Stimulated activated CD8-positive, alpha-beta memory T cell treated with anti-CD3 and anti-CD28 coated beads, Interleukin-4, amount 100 ng/mL, for 48 hours (primary cell): ENCODE measurements around the gene NLRP3.
"Not testable (repeated sequence)": the region's sequence is repeated elsewhere in the genome, so short reads cannot be mapped to it uniquely, and the experiment has no call there.

ENCODE experiments used
- DNase-seq: peaks from one replicate; pipeline ENCODE4 v3.0.0-alpha.2; 2020

NLRP3 gene

GRCh38 chr1:247441606-247442005 is 25.6 kb downstream of the NLRP3 start:
- no peak for DNase-seq

GRCh38 chr1:247442164-247442563 is 26.2 kb downstream of the NLRP3 start:
- DNase-seq, result no peak

DNA sequence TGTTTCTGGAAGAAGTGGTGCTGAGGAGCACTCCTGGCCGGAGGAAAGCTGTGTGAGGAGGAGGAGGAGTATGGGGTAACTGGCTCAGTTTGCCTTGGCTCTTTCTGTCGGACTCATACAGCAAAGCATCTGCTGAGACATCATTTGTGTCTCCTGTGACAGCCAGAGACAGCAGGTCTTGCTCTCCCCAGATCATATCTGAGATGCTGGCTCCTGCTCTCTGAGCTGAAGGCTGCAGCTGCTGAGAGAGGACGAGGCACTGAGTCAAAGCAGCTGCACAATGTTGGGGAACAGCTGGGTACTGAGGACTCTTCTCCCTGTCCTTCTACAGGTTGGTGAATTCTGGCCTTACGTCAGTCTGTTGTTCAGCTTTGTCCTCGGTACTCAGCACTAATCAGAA is 27.7 kb downstream of the NLRP3 start:
- DNase-seq, result no peak

GRCh38 chr1:247444571-247444970 is 28.6 kb downstream of the NLRP3 start:
- no peak for DNase-seq

DNA sequence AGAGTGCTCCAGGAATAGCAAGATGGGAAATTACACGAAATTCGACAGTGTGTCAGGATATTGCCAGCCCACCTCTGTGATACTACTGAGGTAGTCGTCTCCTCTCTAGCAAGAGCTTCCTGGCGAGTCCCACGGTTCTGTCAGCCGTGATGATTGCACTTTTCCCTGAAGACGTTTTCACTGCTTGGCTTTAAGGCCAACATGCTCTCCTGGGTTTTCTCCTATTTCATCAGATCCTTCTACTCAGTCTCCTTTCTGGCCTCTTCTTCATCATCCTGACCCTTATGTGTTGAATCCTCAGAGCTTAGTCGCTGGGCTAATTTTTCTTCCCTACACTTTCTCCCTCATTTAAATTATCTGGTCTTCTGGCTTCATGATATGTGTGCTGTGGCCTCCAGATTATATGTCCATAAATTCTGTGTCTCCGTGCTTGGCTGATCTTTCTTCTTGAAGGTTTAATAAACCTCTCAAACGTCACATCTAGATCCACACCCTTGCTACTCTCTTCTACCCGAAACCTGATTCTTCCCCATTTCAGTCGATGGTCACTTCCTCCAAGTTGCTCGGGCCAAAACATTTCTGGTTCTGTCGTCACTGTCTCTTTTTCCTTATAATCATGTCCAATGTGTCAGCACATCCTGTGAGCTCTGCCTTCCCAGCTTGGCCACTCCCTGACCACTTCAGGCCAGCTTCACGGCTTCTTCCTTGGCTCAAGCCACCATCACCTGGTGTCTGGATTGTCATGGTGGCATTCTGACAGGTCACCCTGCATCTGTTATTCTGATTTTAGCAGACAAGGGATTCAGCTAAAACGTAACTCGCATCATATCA is 29.8 kb downstream of the NLRP3 start:
- no peak for DNase-seq

GRCh38 chr1:247447162-247447909 is 31.4 kb downstream of the NLRP3 start:
- DNase-seq, result no peak

DNA sequence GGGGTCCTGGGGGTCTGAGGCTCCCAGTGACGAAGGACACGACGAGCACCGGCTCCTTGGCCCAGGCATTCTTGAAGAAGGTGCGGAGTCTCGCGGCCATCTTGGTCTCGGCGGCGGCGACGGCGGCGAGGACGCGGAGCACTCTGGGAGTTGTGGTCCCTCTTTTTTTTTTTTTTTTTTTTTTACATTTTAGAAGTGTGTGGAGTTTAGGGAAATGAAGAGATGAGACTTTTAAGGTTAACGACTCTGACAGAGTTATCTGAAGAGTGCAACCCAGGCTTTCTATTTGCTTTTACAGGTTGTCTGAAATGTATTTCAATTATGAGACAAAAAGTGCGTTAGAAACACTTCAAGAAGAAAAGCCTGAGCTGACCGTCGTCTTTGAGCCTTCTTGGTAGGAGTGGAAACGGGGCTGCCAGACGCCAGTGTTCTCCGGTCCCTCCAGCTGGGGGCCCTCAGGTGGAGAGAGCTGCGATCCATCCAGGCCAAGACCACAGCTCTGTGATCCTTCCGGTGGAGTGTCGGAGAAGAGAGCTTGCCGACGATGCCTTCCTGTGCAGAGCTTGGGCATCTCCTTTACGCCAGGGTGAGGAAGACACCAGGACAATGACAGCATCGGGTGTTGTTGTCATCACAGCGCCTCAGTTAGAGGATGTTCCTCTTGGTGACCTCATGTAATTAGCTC is 32.3 kb downstream of the NLRP3 start:
- peak; percentile 51 for DNase-seq

GRCh38 chr1:247451388-247452010 is 35.5 kb downstream of the NLRP3 start:
- DNase-seq, result no peak

DNA sequence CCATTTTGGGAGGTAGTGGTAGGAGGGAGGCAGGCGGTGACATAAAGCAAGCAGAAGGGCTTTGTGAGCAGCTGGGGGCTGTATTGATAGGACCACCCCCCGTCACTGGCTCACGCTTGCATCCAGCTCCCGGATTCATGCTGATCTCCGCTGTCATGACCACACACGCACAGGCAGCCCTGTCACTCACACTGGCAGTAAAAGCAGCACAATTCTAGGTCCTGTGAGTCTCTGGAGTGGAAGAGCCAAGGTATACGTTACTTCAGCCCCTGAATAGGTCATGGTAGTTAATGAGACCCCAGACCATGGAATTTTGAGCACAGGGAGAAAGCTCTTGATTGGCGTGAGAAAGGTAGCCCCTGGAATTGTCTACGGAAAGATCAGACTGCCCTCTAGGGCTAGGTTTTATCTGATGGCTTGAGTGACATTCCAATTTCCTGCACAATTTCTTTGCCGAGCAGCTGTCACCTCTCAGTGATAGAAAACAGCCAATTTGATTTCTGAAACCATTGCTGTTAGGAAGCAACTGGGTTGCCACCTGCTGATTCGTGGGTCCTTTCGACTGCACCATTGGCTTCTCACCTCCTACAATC is 36.6 kb downstream of the NLRP3 start:
- DNase-seq, result no peak

DNA sequence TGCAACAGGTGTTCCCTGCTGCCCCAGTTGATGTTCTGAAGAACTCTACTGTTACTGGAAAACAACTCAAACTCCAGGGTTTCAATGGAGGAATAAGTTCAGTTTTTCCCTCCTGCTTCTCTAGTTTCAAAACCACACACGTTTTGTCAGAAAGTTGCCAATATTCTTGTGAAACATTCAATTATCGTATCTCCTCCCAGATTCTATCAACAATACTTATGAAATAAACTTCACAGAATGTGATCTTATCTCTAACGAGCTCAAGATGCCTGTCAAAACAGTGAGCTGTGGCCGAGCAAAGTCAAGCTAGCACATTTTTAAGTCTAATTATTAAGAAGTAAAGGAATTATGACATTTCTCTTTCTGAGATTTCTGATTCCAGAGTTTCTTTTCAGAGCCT is 37.3 kb downstream of the NLRP3 start:
- DNase-seq, result no peak

DNA sequence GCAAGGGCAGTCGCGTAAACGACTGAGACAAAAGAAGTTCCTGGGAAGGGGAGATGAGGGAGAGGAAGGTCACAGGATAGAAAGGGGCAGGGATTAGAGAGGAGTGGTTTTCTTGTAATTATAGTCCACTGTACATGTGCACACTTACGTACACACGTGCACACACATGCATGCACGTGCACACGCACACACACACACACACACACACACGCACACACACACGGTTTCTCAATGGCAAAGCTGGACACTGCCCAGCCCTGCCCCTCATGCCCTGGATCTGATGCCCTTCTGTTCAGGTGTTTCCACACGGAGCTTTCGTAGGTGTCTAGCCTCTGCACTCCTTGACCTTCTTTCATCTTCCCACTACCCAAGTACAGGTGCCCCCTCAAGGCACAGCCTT is 38.0 kb downstream of the NLRP3 start:
- no peak for DNase-seq

GRCh38 chr1:247456021-247456420 is 40.0 kb downstream of the NLRP3 start:
- DNase-seq, result no peak

DNA sequence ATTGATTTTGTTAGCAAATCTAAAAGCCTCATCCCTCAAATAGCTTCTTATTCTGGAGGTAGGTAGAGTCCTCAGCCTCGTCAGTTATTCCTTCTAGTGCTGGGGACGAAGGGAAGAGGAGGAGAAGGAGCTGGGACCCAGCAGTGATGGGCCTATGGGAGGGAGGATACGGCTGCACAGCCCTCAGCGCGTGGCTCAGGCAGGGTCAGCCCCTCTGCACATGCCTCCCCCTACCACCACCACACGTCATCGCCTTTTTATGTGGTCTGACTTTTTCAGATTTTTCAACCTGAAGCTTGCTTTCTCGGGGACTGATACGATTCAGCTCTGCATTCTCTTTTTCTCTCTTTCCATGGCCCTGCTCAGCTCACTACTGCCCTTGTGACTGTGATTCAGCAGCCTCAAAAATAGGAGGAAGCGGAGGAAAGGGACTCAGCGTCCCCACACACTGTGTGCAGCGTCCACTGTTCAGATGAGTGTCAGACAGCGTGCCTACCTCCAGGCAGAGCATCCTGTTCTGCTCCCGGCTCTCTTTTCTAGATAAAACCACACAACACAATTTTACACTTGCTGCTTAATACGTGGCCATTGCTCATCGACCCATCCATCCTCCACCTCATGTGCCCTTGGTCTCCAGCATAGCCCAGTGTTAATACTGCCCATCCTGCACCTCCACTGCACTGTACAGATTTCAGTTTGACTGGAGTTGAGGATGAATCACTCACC is 41.1 kb downstream of the NLRP3 start:
- peak; percentile 48 for DNase-seq

DNA sequence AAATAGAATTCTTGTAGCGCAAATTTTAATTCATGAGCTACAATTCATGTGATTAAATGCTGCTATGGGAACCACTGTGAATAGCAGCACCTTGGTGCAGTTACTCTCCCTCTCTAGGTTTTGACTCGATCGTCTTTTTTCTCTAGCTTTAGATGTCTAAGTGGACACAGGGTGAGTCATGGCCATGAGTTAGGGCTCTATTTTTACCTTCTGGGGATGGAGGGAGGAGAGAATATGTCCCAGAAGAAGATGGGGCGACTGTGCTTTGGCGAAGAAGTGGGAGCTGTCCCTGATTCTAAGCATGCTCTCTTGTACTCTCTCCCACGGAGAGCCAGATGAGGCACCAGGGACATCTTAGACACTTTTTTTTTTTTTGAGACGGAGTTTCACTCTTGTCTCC is 43.5 kb downstream of the NLRP3 start:
- DNase-seq, result no peak

- no peak for DNase-seq
Observed at GRCh38 chr1:247465796-247466195, 49.8 kb downstream of the NLRP3 start.

DNA sequence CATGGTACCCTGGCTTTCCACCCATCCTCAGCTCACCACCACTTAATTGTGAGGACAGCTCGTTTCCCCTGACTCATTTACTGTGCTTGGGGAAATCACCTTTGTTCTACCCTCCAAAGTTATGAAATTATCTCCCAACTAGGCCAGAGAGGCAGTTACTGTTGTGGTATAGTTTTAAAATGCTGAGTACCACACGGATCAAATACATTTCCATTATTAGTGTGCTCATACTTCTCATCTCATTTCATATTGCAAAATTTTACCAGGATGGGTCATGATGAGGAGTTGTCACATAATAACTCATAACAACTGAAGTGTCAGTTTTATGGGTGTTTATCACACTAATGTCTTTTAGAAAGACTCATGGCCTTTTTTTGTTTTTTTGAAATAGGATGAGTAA is 51.2 kb downstream of the NLRP3 start:
- DNase-seq, result no peak

- no peak for DNase-seq
Observed at GRCh38 chr1:247468481-247469140, 52.6 kb downstream of the NLRP3 start.

DNA sequence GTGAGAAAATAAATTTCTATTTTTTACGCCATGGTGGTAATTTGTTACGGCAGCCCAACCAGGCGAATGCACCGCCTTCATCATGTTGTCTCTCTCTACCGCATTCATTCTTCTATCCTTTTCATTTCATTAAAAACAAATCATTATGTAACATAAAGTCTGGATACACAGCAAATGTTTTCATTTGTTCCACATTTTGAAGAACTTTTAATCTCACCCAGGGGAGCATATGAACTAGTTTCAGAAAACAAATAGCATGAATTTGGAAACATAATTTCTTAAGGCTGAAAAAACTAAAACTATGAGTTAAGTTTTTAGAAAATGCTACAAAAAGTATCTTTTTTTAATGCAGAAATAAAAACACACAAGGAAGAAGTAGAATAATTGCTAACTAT is 53.2 kb downstream of the NLRP3 start:
- DNase-seq, result no peak

DNA sequence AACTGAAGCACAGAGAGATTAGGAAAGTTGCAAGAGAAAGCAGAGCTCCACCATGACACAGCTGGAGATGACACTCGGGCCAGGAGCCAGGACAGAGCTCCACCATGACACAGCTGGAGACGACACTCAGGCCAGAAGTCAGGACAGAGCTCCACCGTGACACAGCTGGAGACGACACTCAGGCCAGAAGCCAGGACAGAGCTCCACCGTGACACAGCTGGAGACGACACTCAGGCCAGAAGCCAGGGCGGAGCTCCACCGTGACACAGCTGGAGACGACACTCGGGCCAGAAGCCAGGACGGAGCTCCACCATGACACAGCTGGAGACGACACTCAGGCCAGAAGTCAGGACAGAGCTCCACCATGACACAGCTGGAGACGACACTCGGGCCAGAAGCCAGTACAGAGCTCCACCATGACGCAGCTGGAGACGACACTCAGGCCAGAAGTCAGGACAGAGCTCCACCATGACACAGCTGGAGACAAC is 55.0 kb downstream of the NLRP3 start:
- not testable (repeated sequence) for DNase-seq

DNA sequence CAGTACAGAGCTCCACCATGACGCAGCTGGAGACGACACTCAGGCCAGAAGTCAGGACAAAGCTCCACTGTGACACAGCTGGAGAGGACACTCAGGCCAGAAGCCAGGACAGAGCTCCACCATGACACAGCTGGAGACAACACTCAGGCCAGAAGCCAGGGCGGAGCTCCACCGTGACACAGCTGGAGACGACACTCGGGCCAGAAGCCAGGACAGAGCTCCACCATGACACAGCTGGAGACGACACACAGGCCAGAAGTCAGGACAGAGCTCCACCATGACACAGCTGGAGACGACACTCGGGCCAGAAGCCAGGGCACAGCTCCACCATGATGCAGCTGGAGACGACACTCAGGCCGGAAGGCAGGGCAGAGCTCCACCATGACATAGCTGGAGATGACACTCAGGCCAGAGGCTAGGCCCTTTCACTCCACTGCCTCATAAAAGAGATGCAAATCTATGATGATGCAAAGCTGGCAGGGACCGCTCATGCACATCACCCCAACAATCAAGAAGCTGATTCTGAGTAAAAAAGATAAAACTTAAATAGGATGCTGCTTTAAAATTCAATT is 55.6 kb downstream of the NLRP3 start:
- no peak for DNase-seq

- no peak for DNase-seq
Observed at GRCh38 chr1:247472035-247472434, 56.1 kb downstream of the NLRP3 start.
